GM18870 (cell line): Measurements from ENCODE around the gene ESAM.

Experiments used
- ATAC-seq: cut with Tn5 transposase; IDR thresholded peaks from one replicate; pipeline ENCODE4 v1.9.1; 2021; ENCODE audit warnings: moderate library complexity; ENCODE audit not compliant: unreplicated experiment

The ESAM gene

GRCh38 chr11:124762105-124762623 lies at the start of gene ESAM:
Gene ESAM, minus strand, starts transcription at chr11:124762290. Its CDS starts 136 bp downstream, at chr11:124762154.
- ATAC-seq = no peak

- no peak for ATAC-seq
These were observed 49.5 kb upstream of the ESAM start for GRCh38 chr11:124811399-124812125.

- ATAC-seq = no peak
These were observed 45.7 kb upstream of the ESAM start for GRCh38 chr11:124807660-124808270.

- ATAC-seq = no peak
These were observed 45.1 kb upstream of the ESAM start for GRCh38 chr11:124807201-124807600.

- no peak for ATAC-seq
These were observed 42.8 kb upstream of the ESAM start for GRCh38 chr11:124804884-124805283.

GRCh38 chr11:124801636-124802312 lies 39.7 kb upstream of the ESAM start:
- ATAC-seq = no peak

GRCh38 chr11:124801014-124801413 lies 38.9 kb upstream of the ESAM start:
- ATAC-seq = no peak

GRCh38 chr11:124800226-124800929 lies 38.3 kb upstream of the ESAM start, which contains the start of gene MSANTD2:
Gene MSANTD2, minus strand, starts transcription at chr11:124800406. Its CDS starts 26 bp downstream, at chr11:124800380.
- ATAC-seq = peak; percentile 58

- ATAC-seq = peak; percentile 40
These were observed 37.5 kb upstream of the ESAM start for GRCh38 chr11:124799348-124800225.

- ATAC-seq = peak; percentile 33
These were observed 36.9 kb upstream of the ESAM start for GRCh38 chr11:124798991-124799347.

- ATAC-seq = no peak
These were observed 34.2 kb upstream of the ESAM start for GRCh38 chr11:124796312-124796711.

- peak; percentile 40 for ATAC-seq
These were observed 31.6 kb upstream of the ESAM start for GRCh38 chr11:124793466-124794278.

GRCh38 chr11:124791626-124792341 lies 29.7 kb upstream of the ESAM start:
- ATAC-seq = peak; percentile 73

- ATAC-seq = no peak
These were observed 26.4 kb upstream of the ESAM start for GRCh38 chr11:124788521-124788920.

GRCh38 chr11:124784051-124784450 lies 22.0 kb upstream of the ESAM start:
- ATAC-seq = no peak

GRCh38 chr11:124783002-124783401 lies 20.9 kb upstream of the ESAM start:
- no peak for ATAC-seq

- no peak for ATAC-seq
These were observed 17.5 kb upstream of the ESAM start for GRCh38 chr11:124779568-124779967.

GRCh38 chr11:124778281-124778680 lies 16.2 kb upstream of the ESAM start:
- no peak for ATAC-seq
